ENCODE measurements around the gene CAMK2N1. TPM values are rescaled to one million over a fixed set of nuclear protein-coding genes. Genes with fewer than 3 reads are reported as not detected.

CAMK2N1 gene
- total RNA-seq, 1 donor from 2014 or later: 7.9 TPM

GRCh38 chr1:20447794-20448193 is 38.2 kb downstream of the CAMK2N1 start:
- Histone ChIP-seq H3K9me3 (replicated peaks) (no peaks in the 10 kb centered on the region), H3K4me1 (no peaks in the 10 kb centered on the region), H3K4me3 (no peak overlapping the region), H3K27me3 (ENCODE audit: low read depth) (peaks cover 53% of the 10 kb centered on the region), H3K27ac (replicated peaks) (no peak overlapping the region), H3K36me3 (no peaks in the 10 kb centered on the region)
- intact Hi-C loops (cut with micrococcal nuclease): no loop called here
- no peak for DNase-seq
- no peak for TF ChIP-seq CTCF (IDR thresholded peaks at IDR 0.05; ENCODE audit: borderline replicate concordance)

GRCh38 chr1:20446796-20447195 is 39.2 kb downstream of the CAMK2N1 start:
- Histone ChIP-seq H3K9me3 (replicated peaks) (no peaks in the 10 kb centered on the region), H3K36me3 (no peaks in the 10 kb centered on the region), H3K27ac (replicated peaks) (no peak overlapping the region), H3K27me3 (ENCODE audit: low read depth) (peaks cover 46% of the 10 kb centered on the region), H3K4me3 (no peak overlapping the region), H3K4me1 (no peaks in the 10 kb centered on the region)
- TF ChIP-seq CTCF (IDR thresholded peaks at IDR 0.05; ENCODE audit: borderline replicate concordance): no peak
- DNase-seq: no peak
- intact Hi-C loops (cut with micrococcal nuclease): no loop called here

GRCh38 chr1:20445956-20446355 is 40.1 kb downstream of the CAMK2N1 start:
- intact Hi-C loops (cut with micrococcal nuclease): no loop called here
- H3K27me3 ChIP-seq (ENCODE audit: low read depth): peaks cover 37% of the 10 kb centered on the region
- no peaks in the 10 kb centered on the region for H3K36me3 ChIP-seq
- no peak overlapping the region for H3K4me3 ChIP-seq
- no peaks in the 10 kb centered on the region for H3K9me3 ChIP-seq (replicated peaks)
- no peak overlapping the region for H3K27ac ChIP-seq (replicated peaks)
- no peaks in the 10 kb centered on the region for H3K4me1 ChIP-seq
- no peak for TF ChIP-seq CTCF (IDR thresholded peaks at IDR 0.05; ENCODE audit: borderline replicate concordance)
- DNase-seq: no peak

- H3K27ac ChIP-seq (replicated peaks): no peak overlapping the region
- intact Hi-C loops (cut with micrococcal nuclease): no loop called here
- peaks cover 20% of the 10 kb centered on the region for H3K27me3 ChIP-seq (ENCODE audit: low read depth)
- no peaks in the 10 kb centered on the region for H3K36me3 ChIP-seq
- no peak overlapping the region for H3K4me3 ChIP-seq
- no peak for DNase-seq
- no peaks in the 10 kb centered on the region for H3K4me1 ChIP-seq
- TF ChIP-seq CTCF (IDR thresholded peaks at IDR 0.05; ENCODE audit: borderline replicate concordance): no peak
- no peaks in the 10 kb centered on the region for H3K9me3 ChIP-seq (replicated peaks)
Measured at GRCh38 chr1:20443703-20444586, 42.1 kb downstream of the CAMK2N1 start.

GRCh38 chr1:20442920-20443625 is 42.9 kb downstream of the CAMK2N1 start:
- H3K27ac ChIP-seq (replicated peaks): no peak overlapping the region
- TF ChIP-seq CTCF (IDR thresholded peaks at IDR 0.05; ENCODE audit: borderline replicate concordance): no peak
- DNase-seq: no peak
- H3K4me3 ChIP-seq: no peak overlapping the region
- no peaks in the 10 kb centered on the region for H3K36me3 ChIP-seq
- no peaks in the 10 kb centered on the region for H3K9me3 ChIP-seq (replicated peaks)
- intact Hi-C loops (cut with micrococcal nuclease): no loop called here
- H3K27me3 ChIP-seq (ENCODE audit: low read depth): peaks cover 18% of the 10 kb centered on the region
- H3K4me1 ChIP-seq: no peaks in the 10 kb centered on the region
